HCEC 1CT (cell line): ENCODE measurements around the gene TRPM2.

Experiments used
- DNase-seq: peaks from one replicate; pipeline ENCODE4 v3.0.0-alpha.2; 2017

TRPM2 gene

DNA sequence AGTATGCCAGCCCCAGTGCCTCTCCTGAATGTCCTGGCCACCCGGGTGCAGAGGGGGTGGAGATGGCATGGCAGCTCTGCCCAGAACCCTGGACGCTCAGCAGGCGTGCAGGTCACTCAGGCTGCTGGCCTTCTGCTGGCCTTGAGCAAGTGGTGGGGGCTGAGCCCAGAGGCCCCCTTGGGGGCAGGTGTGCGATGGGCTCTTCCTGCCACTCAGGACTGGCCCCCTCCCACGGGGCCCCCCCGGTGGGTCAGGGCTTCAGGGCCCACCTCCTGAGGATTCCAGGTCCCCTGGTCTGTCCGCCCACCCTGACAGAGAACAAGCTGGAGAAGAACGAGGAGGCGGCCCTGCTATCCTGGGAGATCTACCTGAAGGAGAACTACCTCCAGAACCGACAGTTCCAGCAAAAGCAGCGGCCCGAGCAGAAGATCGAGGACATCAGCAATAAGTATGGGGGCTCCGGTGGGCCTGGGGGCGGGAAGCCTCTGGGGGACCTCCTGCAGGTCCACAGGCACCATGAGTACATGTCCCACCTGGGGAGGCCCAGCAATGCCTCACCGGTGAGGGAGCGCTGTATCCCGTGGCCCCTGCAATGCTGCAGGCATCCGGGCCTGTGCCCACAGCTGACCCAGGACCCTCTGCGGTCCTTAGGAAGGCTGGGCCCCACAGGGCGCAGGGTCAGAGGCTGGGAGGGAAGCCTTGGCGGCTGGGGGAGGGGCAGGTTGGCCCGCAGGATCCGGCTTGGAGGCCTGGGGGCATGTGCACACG, 64.9 kb downstream of the TRPM2 start:
- no peak for DNase-seq

DNA sequence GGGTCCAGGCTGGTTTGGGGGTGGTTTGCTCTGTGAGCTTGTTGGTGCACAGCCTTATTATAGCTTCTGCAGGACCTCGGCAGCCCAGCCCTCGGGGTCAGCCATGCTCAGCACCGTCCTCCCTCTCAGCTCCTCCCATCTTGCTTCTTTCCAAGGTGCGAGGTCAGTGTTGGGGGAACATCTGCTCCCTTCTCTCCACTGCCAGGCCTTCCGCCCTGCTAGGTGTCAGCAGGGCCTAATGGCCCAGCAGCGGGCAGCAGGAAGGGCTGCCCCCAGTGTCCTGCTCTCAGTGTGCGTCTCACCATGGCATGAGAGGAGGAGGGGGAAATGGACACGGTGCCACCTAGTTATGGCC, 65.4 kb downstream of the TRPM2 start:
- DNase-seq = no peak

DNA sequence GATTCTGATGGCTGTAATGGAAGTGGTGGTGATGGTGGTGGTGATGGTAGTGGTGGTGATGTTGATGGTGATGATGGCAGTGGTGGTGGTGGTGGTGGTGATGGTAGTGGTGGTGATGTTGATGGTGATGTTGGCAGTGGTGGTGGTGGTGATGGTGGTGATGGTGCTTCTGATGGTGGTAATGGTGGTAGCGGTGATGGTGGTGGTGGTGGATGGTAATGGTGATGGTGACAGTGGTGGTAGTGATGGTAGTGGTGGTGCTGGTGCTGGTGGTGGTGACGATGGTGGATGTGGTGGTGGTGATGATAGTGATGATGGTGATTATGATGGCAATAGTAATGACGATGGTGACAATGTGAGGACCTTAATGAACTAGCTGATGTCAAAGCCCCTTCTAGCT, 66.3 kb downstream of the TRPM2 start:
- no peak for DNase-seq

DNA sequence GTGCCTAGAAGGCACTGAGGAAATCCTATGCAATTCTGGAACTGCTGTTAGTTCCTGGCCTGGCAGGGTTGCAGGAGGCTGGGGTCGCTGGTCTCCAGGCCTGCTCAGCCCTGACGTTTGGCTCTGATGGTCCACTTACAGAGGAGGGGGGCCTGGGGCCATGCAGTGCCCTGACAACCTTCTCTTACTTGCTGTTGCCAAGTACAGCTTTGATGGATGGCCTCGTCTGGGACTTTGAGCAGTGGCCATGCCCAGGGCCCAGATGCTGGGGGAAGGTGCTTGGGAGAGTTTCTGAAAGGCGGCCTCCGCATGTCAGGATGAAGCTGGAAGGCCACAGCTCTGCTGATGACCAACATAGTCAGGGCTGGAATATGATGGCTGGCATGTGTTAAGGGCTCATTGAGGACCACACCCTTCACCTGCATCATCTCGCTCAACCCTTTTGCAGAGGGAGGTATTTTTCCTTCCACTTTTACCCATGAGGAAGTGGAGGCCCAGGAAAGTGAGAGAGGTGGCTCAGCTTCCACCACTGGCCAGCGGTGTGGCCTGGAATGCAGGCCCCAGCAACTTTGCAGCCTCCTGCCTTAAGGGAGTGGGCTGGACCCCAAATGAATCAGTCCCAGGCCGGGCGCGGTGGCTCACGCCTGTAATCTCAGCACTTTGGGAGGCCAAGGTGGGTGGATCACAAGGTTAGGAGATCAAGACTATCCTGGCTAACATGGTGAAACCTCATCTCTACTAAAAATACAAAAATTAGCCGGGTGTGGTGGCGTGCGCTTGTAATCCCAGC, 67.2 kb downstream of the TRPM2 start:
- DNase-seq = no peak

DNA sequence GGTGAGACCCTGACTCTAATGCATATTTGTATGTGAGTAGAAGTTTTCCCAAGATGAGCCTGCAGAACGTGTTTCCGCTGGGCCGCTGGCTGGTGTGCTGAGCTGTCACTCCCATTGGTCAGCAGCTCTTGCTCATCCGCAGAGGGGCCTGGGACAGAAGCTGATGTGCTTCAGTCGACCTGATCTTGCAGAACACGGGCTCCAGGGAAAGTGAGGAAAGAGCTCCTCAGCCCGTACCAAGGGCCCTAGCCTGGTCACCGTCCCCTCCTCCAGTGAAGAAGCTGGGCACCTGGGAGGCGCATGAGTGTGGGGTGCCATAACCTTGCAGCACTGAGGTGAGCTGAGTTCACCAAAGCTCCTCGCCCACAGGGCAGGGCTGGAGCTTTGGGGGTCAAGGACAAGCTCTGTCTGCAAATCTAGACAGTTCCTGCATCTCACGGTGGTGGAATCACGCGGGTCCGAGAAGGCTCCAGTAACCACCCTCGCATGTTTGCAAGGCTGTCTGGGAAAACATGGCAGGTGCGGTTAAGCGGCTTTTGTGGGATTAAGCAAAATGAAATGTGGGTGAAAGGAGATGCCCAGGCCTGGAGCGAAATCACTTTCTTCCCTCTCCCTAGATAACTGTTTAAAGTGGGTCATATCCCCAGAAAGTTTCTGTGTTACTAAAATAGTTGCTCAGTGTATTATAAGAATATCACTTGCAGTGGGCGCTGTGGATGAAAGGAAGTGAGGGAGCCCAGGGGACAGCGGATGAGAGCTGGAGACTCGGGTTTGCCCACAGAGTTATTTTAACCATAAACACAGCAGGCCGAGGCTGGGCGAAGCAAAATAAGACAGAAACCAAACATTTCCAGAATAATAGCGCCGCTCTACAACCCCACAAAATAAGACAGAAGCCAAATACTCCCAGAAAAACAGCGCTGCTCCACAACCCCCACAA, 68.8 kb downstream of the TRPM2 start:
- DNase-seq = no peak

DNA sequence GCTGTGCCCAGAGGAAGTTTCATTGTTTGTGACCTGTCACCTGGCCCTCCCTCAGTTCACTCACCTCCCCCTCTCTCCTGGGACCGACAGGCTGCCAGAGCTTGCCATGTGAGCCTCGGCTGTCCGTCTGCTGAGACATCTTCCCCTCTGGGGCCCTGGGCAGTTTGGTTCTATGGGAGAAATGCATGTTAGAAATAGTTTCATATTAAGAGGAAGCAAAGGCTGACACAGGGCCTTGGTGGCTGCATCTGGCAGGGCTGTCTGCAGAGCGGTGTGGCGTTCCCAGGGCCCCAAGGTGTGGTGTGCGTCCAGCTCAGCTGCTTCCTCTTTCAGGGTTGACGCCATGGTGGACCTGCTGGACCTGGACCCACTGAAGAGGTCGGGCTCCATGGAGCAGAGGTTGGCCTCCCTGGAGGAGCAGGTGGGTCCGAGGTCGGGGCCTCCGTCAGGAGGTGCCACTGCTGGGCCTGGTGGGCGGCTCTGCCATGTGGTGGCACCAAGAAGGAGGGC, 69.9 kb downstream of the TRPM2 start:
- no peak for DNase-seq

DNA sequence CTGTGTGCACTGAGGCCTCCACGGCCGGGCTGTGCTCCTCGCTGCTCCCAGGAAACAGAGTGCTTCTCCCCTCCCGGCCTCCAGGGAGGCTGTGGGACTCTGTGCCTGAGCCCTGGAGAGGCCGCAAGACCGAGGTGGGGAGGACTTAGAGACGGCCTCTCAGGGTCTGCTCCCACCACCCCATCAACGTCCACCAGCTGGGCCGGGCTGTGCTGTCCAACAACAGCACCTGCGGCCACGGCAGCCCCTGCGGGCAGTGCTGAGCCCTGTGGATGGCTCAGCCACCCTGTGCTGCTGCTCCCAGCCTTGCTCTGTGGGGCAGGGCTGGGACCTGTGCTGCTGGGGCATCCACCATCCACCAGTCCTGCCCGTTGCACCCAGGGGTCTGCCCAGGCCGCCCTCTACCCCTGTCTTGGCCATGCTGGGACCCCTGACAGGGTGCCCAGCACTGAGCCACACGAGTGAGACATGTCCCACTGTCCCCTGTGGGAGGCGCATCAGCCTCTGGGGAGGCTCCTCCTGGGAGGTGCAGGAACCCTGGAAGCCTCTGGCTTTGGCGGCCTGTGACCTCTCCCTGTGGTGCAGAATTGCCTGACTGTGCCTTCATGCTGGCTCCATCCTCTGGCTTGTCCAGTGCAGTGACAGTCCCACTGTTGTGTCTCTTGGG, 70.7 kb downstream of the TRPM2 start:
- no peak for DNase-seq

DNA sequence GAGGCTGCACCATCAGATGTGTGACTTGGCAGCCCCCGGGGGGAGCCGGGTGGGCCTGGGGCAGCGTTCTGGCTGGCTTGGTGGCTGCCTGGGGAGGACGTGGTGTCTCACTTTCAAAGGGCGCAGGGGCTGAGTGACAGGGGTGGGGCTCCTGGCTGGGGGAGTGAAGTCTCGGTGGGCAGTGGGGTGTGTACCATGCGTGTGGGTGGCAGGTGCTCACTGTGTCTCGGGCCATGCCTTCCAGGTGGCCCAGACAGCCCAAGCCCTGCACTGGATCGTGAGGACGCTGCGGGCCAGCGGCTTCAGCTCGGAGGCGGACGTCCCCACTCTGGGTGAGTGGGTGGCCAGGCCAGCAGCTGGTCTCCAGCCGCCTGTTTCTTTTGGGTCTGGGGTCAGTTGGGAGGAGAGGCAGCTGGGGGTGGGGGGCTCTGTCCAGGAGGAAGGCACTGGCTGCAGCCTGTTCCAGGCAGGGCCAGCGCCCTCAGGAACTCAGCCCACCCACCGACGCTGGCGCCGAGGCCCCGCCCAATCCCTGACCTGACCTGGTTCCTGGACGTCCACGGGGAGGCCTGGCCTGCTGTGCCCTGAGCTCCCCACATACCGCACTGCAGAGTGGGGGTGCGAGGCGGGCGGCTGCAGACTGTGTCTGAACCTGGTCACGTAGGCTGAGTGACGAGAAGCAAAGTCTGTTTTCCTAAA, 71.3 kb downstream of the TRPM2 start:
- DNase-seq = no peak

DNA sequence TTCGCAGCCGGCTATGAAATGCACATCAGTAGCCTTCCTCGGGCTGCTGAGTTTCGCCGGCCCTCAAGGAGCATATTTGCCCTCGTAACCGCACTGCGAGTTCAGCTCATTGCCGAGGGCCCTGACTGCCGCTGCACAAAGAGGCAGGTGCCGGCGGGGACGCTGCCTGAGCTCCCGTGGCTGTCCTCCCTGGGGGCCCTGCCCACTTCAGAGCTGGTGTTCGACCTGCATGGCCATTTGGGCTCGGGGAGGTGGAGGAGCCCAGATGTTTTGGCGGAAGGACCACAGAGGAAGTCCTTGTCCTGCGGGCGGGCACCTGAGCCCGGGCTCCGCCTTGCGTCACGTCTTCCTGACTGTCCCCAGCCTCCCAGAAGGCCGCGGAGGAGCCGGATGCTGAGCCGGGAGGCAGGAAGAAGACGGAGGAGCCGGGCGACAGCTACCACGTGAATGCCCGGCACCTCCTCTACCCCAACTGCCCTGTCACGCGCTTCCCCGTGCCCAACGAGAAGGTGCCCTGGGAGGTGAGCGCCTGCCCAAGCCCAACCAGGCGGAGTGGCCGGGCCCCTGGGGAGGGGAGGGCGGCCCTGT, 72.0 kb downstream of the TRPM2 start:
- no peak for DNase-seq

DNA sequence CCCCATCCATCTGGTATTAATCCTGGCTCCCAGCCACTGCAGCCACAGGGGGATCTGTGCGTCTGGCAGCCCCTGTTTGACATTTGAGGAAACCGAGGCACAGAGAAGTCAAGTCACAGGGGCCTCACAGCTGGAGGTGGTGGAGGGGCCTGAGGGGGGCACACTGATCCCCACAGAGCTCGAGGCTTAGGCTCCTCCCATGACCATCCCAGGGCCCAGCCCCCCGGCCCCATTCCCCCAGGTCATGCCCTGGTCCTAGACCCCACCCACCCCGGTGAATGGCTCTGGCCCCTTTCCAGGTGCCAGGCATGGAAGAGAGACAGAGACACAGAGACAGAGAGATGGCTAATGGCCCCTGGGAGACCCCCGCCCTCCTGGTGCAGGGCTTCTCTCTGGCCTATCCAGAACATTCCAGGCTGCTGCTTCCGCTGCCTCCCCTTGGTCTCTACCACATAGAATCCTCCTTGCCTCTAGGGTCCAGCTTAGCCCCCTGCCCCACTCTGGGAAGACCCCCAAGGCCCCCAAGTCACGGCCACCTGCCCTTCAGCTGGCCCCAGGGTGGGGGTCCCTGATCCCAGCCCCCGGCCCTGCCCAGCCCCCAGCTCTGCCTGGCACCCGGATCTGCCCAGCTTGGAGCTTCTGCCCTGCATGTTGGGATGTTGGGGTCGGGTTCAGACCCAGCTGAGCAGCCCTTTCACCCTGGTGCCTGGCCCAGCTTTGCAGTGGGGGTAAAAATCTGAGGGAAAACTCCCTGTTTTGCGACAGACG, 72.7 kb downstream of the TRPM2 start:
- DNase-seq = no peak

DNA sequence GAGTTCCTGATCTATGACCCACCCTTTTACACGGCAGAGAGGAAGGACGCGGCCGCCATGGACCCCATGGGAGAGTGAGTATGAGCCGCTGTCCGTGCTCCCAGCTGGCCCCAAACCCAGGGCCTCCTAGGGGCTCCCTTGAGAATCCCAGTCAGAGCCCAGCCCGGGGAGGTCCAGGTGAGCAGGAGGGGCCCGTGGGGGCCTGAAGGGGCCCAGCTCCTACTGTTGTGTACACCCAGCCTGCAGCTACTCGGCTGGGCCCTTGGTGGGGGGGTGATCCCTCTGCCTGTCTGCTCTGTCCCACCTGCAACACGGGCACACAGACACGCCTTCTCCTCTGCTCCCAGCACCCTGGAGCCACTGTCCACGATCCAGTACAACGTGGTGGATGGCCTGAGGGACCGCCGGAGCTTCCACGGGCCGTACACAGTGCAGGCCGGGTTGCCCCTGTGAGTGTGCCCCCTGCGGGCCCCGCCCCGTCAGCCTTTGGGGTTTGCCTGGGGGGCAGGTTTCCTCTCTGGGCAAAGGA, 73.3 kb downstream of the TRPM2 start:
- DNase-seq = no peak

DNA sequence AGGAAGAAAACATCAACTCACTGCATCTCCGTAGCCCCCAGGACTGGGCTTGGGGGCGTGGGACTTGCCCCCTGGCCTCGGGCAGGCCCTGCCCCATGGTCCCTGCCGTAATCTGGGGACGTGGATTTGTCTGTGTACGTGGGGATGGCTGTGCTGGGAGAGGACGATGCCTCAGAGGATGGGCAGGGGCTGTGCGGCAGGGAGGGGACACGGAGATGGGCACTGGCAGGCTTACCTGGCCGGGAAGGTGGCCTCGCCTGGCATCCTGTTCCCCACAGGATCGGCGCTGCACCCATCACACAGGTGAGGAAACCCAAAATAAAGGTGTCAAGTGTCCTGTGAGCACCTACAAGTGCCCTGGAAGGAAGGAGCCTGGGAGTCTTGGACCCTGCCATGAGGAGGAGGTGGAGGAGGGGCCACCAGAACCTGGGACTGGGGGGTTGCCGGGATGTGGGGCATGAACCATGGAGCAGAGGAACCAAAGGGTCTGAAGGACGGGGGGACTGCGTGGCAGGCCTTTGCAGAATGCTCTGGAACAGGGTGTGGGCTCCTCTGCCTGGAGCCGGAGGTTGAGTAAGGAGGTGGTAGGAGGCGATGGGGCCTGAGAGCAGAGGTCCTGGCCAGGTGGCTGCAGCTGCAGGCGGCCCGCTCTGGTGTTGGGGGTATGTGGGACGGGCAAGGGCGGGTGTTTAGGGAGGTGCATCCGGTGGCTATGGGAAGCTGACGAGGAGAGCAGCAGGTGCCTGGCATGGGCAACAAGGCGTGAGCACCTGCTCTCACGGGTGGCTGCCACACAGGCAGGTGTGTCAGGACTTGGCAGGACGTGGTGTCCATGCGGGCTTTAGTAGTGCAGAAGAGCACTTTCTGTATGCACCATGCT, 74.1 kb downstream of the TRPM2 start:
- no peak for DNase-seq

DNA sequence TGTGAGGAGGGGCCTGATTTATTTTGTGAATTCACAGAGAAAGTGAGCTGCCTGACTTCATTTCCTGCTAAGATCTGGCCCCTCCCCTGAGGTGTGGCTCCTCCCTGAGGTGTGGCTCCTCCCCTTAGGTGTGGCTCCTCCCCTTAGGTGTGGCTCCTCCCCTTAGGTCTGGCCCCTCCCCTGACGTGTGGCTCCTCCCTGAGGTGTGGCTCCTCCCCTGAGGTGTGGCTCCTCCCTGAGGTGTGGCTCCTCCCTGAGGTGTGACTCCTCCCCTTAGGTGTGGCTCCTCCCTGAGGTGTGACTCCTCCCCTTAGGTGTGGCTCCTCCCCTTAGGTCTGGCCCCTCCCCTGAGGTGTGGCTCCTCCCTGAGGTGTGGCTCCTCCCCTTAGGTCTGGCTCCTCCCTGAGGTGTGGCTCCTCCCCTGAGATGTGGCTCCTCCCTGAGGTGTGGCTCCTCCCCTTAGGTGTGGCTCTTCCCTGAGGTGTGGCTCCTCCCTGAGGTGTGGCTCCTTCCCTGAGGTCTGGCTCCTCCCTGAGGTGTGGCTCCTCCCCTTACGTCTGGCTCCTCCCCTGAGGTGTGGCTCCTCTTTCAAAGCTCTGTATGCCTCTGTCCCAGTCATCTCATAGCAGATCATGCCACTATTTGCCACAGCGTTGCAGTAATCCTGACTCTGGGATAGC, 75.0 kb downstream of the TRPM2 start:
- no peak for DNase-seq

DNA sequence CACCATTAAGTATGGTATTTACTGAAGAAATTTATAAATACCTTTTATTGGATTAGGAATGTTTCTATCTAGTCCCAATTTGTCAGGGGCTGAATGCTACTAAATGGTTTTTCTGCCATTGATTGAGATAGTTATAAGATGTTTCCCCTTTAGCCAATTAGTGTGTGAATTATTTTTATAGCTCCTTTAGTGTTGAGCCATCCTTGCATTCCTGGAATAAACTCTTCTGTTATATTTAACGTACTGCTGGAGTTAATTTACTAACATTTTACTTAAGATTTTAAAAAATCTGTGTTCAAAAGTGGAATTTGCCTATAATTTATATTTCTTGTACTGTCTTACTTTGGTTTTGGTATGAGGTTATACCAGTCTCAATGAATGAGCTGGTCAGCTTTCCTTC, 76.5 kb downstream of the TRPM2 start:
- no peak for DNase-seq

DNA sequence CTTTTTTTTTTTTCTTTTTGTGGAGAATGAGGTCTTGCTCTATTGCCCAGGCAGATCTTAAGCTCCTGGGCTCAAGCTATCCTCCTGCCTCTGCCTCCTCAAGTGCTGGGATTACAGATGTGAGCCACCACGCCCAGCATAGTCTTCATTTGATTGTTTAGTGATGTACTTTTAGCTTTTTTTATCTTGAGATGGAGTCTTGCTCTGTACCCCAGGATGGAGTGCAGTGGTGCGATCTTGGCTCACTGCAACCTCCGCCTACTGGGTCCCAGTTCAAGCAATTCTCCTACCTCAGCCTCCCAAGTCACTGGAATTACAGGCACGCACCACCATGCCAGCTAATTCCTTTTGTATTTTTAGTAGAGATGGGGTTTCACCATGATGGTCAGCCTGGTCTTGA, 77.9 kb downstream of the TRPM2 start:
- no peak for DNase-seq

DNA sequence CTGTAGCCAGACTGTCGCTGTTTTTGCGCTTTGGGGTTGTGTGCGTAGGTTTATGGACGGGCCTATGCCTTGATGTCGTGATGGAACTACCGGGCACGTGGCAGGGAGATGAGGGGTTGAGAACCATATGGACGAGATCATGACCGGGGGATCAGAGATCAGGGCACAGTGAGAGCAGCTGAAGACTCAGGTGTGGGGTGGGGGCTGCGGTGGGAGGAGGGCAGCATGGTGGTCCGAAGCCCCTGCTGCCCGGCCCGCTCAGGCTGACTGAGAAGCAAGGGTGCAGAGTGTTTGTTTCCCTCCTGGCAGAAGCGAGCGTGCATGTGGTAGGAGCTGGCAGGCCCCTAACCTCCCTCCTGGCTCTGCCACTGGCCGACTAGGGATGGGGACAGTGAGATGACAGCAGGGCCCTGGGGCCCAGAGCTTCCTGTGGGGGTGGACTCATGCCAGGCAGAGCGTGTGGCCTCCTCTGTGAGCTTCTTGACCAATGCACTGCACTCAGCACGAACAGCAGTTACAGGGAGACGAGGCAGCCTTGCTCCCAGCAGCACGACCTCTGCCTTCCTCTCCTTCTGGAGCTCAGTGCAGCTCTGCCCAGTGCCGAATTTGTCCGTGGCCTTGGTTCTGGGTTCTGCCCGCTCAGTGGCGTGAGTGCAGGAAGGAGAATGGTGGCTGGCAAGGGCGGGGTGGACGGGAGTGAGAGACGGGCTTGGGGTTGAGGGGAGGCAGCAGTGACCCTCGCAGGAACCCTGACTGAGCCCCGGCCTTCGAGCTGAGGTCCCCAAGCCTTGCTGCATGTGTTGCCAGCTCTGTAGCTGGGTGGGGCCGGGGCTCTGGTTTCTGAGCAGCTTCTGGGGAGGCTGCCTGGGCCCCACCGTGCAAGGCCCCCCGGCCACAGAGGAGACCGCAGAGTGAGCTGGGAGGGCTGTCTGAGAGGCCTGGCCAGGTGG, 79.7 kb downstream of the TRPM2 start:
- DNase-seq = no peak

DNA sequence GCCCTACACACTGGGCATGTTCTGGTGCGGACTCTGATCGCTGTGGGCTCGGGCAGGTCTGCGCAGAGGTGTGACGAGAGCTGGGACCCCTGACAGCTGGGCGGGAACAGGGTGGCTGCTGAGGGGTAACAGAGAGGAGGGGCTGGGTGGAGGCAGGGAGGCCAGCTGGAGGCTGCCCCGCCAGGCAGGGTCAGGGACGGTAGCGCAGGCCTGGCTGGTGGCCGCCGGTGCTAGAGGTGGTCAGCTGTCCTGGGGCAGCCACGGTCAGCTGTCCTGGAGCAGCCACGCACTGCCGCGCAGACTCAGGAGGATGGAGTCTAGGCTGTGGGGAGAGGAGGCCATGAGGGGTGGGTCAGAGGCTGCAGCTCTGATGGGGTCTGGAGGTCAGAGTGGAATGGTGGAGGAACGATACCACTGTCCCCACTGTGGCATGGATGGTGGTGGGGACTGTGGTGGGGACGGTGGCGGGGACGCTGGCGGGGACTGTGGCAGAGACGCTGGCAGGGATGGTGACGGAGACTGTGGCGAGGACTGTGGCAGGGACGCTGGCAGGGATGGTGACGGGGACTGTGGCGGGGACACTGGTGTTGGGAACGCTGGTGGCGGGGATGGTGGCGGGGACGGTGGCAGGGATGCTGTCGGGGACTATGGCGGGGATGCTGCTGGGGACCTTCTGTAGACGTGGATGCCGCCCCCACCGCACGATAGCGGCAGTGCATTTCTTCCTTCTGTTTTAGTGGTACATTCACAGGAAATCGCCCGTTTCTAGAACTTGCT, 80.6 kb downstream of the TRPM2 start:
- no peak for DNase-seq
